A549 (cell line): ENCODE measurements around the gene GPRIN1.

Experiments
- BHLHE40 ChIP-seq: IDR thresholded peaks from 2 replicates; pipeline ENCODE4 v1.6.1; 2012; ENCODE audit warnings: low read depth, low read length, inconsistent platforms
- CEBPB ChIP-seq, 2 experiments: fragments of >200 bp in 1 of 2; sonication (Bioruptor Twin) in 1 of 2; formaldehyde crosslinking in 1 of 2; IDR thresholded peaks; 2 replicates each; pipeline ENCODE4 v1.6.1; 2012 to 2016
- EP300 ChIP-seq, 2 experiments: fragments of >200 bp; sonication (Bioruptor Twin); formaldehyde crosslinking; IDR thresholded peaks; 2 replicates in 1 of 2; 3 replicates in 1 of 2; pipeline ENCODE4 v1.6.1; 2016 to 2017
- ESRRA ChIP-seq: fragments of 150-350 bp; IDR thresholded peaks from 2 replicates; pipeline ENCODE4 v1.6.1; 2014; ENCODE audit warnings: mild to moderate bottlenecking, low read length, borderline replicate concordance
- KDM1A ChIP-seq: fragments of 200-600 bp; sonication (generic); IDR thresholded peaks from 2 replicates; pipeline ENCODE4 v1.6.1; 2016; ENCODE audit warnings: low read depth, mild to moderate bottlenecking
- KDM5A ChIP-seq: fragments of 200-600 bp; sonication (generic); IDR thresholded peaks from 2 replicates; pipeline ENCODE4 v1.6.1; 2016; ENCODE audit warnings: antibody characterized with exemption, mild to moderate bottlenecking
- RCOR1 ChIP-seq: fragments of 150-350 bp; IDR thresholded peaks from 2 replicates; pipeline ENCODE4 v1.6.1; 2014; ENCODE audit warnings: antibody characterized with exemption, low read length, low read depth
- SMC3 ChIP-seq: fragments of >200 bp; sonication (Bioruptor Twin); formaldehyde crosslinking; IDR thresholded peaks from 3 replicates; pipeline ENCODE4 v1.6.1; 2018; ENCODE audit warnings: inconsistent platforms
- TF ChIP-seq, protein P1 (sequence below): IDR thresholded peaks from 2 replicates; pipeline ENCODE4 v1.6.1; 2012
- TF ChIP-seq, protein P2 (sequence below): fragments of >200 bp; sonication (Bioruptor Twin); formaldehyde crosslinking; IDR thresholded peaks from 3 replicates; pipeline ENCODE4 v1.5.1; 2016
- TF ChIP-seq, protein P3 (sequence below): fragments of 200-600 bp; sonication (generic); IDR thresholded peaks from 2 replicates; pipeline ENCODE4 v1.6.1; 2016; ENCODE audit warnings: antibody characterized with exemption, mild to moderate bottlenecking, moderate library complexity
- TF ChIP-seq, protein P4 (sequence below): fragments of 450-650 bp; IDR thresholded peaks from 2 replicates; pipeline ENCODE4 v1.6.1; 2014; ENCODE audit warnings: antibody characterized with exemption

DNA sequence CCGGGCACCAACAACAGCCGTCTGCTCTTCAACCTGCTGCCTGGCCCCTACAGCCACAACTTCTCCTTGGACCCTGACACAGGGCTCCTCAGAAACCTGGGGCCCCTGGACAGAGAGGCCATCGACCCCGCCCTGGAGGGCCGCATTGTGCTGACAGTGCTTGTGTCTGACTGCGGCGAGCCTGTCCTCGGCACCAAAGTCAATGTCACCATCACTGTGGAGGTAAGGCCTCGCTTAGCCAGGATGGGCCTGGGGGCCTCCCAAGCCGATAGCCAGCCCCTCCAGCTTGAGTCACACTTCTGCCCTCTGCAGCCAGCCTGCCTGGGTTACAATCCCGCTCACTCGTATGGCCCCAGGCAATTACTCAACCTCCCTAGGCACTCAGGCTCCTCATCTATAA, 28.6 kb downstream of the GPRIN1 start:
- TF ChIP-seq, protein P1, sequence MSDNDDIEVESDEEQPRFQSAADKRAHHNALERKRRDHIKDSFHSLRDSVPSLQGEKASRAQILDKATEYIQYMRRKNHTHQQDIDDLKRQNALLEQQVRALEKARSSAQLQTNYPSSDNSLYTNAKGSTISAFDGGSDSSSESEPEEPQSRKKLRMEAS: no peak
- TF ChIP-seq KDM1A (no peak), CEBPB (IDR thresholded peaks at IDR 0.05) (no peak), EP300 (IDR thresholded peaks at IDR 0.05) (no peak), ESRRA (no peak), BHLHE40 (no peak), KDM5A (no peak), SMC3 (no peak), RCOR1 (no peak)
- TF ChIP-seq, protein P2, sequence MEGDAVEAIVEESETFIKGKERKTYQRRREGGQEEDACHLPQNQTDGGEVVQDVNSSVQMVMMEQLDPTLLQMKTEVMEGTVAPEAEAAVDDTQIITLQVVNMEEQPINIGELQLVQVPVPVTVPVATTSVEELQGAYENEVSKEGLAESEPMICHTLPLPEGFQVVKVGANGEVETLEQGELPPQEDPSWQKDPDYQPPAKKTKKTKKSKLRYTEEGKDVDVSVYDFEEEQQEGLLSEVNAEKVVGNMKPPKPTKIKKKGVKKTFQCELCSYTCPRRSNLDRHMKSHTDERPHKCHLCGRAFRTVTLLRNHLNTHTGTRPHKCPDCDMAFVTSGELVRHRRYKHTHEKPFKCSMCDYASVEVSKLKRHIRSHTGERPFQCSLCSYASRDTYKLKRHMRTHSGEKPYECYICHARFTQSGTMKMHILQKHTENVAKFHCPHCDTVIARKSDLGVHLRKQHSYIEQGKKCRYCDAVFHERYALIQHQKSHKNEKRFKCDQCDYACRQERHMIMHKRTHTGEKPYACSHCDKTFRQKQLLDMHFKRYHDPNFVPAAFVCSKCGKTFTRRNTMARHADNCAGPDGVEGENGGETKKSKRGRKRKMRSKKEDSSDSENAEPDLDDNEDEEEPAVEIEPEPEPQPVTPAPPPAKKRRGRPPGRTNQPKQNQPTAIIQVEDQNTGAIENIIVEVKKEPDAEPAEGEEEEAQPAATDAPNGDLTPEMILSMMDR: no peak
- TF ChIP-seq, protein P3, sequence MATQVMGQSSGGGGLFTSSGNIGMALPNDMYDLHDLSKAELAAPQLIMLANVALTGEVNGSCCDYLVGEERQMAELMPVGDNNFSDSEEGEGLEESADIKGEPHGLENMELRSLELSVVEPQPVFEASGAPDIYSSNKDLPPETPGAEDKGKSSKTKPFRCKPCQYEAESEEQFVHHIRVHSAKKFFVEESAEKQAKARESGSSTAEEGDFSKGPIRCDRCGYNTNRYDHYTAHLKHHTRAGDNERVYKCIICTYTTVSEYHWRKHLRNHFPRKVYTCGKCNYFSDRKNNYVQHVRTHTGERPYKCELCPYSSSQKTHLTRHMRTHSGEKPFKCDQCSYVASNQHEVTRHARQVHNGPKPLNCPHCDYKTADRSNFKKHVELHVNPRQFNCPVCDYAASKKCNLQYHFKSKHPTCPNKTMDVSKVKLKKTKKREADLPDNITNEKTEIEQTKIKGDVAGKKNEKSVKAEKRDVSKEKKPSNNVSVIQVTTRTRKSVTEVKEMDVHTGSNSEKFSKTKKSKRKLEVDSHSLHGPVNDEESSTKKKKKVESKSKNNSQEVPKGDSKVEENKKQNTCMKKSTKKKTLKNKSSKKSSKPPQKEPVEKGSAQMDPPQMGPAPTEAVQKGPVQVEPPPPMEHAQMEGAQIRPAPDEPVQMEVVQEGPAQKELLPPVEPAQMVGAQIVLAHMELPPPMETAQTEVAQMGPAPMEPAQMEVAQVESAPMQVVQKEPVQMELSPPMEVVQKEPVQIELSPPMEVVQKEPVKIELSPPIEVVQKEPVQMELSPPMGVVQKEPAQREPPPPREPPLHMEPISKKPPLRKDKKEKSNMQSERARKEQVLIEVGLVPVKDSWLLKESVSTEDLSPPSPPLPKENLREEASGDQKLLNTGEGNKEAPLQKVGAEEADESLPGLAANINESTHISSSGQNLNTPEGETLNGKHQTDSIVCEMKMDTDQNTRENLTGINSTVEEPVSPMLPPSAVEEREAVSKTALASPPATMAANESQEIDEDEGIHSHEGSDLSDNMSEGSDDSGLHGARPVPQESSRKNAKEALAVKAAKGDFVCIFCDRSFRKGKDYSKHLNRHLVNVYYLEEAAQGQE: no peak
- TF ChIP-seq, protein P4, sequence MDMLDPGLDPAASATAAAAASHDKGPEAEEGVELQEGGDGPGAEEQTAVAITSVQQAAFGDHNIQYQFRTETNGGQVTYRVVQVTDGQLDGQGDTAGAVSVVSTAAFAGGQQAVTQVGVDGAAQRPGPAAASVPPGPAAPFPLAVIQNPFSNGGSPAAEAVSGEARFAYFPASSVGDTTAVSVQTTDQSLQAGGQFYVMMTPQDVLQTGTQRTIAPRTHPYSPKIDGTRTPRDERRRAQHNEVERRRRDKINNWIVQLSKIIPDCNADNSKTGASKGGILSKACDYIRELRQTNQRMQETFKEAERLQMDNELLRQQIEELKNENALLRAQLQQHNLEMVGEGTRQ: no peak
